Right renal pelvis (tissue), 4 donors: ENCODE measurements around the gene MAFG. TPM values are rescaled to one million over a fixed set of nuclear protein-coding genes. Genes with fewer than 3 reads are reported as not detected.

Source experiments
- DNase-seq, 4 donors: peaks; one replicate each; pipeline ENCODE4 v3.0.0-alpha.2; 2013; ENCODE audit warnings: low read depth in 4 of 4, low spot score in 3 of 4, missing footprints in 1 of 4
- polyA plus RNA-seq, 4 donors: library from polyadenylated mRNA; unstranded; fragments of 120-200 nt; gene quantifications; one replicate each; pipeline ENCODE4 v1.2.1, GENCODE V29; 2013; ENCODE audit not compliant: insufficient read length in 4 of 4

The MAFG gene
- polyA plus RNA-seq, 4 donors, result 12.3 to 12.6 (median 12.3) TPM

GRCh38 chr17:81901167-81902022 is 26.1 kb downstream of the MAFG start:
- DNase-seq, result no peak

GRCh38 chr17:81900181-81900820 is 27.2 kb downstream of the MAFG start:
- DNase-seq, result no peak

- DNase-seq, result no peak
Measured at GRCh38 chr17:81899514-81900166, 27.9 kb downstream of the MAFG start.

- DNase-seq, result no peak
Measured at GRCh38 chr17:81898885-81899284, 28.6 kb downstream of the MAFG start.

GRCh38 chr17:81898029-81898866 is 29.3 kb downstream of the MAFG start:
- no peak for DNase-seq

- DNase-seq, result no peak
Measured at GRCh38 chr17:81895400-81895799, 32.1 kb downstream of the MAFG start.

- DNase-seq, result no peak
Measured at GRCh38 chr17:81891303-81891552, 36.3 kb downstream of the MAFG start.

- DNase-seq, result no peak
Measured at GRCh38 chr17:81890447-81891302, 36.9 kb downstream of the MAFG start.

- DNase-seq, result no peak
Measured at GRCh38 chr17:81889602-81890001, 37.9 kb downstream of the MAFG start.

- no peak for DNase-seq
Measured at GRCh38 chr17:81888988-81889595, 38.4 kb downstream of the MAFG start.

- no peak for DNase-seq
Measured at GRCh38 chr17:81888105-81888987, 39.2 kb downstream of the MAFG start.

- no peak for DNase-seq
Measured at GRCh38 chr17:81885869-81886548, 41.5 kb downstream of the MAFG start.

- no peak for DNase-seq
Measured at GRCh38 chr17:81885454-81885853, 42.1 kb downstream of the MAFG start.

- no peak for DNase-seq
Measured at GRCh38 chr17:81884968-81885367, 42.6 kb downstream of the MAFG start.

GRCh38 chr17:81884520-81884919 is 43.0 kb downstream of the MAFG start:
- DNase-seq, result no peak

GRCh38 chr17:81879121-81879520 is 48.4 kb downstream of the MAFG start:
- no peak for DNase-seq

GRCh38 chr17:81878294-81878693 is 49.2 kb downstream of the MAFG start:
- no peak for DNase-seq

GRCh38 chr17:81877569-81877968 is 50.0 kb downstream of the MAFG start:
- no peak for DNase-seq
